PFSK-1 (cell line): Measurements from ENCODE around the gene IGFBP4.

Source experiments
- FOXP2 ChIP-seq: optimal IDR thresholded peaks from 2 replicates; pipeline ENCODE3; 2011; ENCODE audit warnings: borderline replicate concordance, control low read depth, inconsistent platforms; ENCODE audit not compliant: insufficient read depth; ENCODE audit errors: extremely low read length, extremely low read depth
- POLR2AphosphoS5 ChIP-seq: IDR thresholded peaks from 2 replicates; pipeline ENCODE4 v1.6.1; 2012; ENCODE audit warnings: low read depth, mild to moderate bottlenecking, control low read depth, low read length, moderate library complexity
- SIN3A ChIP-seq: IDR thresholded peaks from 2 replicates; pipeline ENCODE4 v1.6.1; 2012; ENCODE audit warnings: mild to moderate bottlenecking, low read length, moderate library complexity, borderline replicate concordance; ENCODE audit not compliant: insufficient read depth
- TAF1 ChIP-seq: IDR thresholded peaks from 2 replicates; pipeline ENCODE4 v1.6.1; 2012; ENCODE audit warnings: low read length, control low read depth, borderline replicate concordance; ENCODE audit not compliant: insufficient read depth
- TF ChIP-seq, protein P1 (sequence below), 2 experiments: IDR thresholded peaks; 2 replicates each; pipeline versions ENCODE4 v1.6.1 to v1.8.0; 2011 to 2012; ENCODE audit warnings: low read depth in 2 of 2, low read length in 2 of 2, control low read depth in 1 of 2, inconsistent platforms in 1 of 2, mild to moderate bottlenecking in 1 of 2, moderate library complexity in 1 of 2; ENCODE audit not compliant: insufficient read depth in 1 of 2

The IGFBP4 gene

DNA sequence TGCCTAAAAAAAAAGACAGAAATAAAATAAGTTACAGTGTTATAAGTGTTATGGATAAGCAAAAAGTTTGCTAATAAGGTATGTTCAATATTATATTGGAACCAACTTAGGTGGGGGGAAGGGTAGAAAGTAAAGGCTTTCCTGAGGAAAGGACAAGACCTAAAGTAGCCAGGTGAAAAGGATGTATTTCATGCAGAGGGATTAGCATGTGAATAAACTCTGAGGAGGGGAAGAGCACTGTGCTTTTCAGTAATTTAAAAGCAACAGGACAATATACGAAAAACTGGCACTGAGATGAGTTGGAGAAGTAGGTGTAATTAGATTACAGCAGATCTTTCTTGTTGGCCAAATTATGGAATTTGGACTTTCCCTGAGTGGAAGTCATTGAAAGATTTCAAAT lies 33.2 kb upstream of the IGFBP4 start:
- TF ChIP-seq TAF1 (no peak), FOXP2 (no peak), POLR2AphosphoS5 (no peak), SIN3A (no peak)
- TF ChIP-seq, protein P1, sequence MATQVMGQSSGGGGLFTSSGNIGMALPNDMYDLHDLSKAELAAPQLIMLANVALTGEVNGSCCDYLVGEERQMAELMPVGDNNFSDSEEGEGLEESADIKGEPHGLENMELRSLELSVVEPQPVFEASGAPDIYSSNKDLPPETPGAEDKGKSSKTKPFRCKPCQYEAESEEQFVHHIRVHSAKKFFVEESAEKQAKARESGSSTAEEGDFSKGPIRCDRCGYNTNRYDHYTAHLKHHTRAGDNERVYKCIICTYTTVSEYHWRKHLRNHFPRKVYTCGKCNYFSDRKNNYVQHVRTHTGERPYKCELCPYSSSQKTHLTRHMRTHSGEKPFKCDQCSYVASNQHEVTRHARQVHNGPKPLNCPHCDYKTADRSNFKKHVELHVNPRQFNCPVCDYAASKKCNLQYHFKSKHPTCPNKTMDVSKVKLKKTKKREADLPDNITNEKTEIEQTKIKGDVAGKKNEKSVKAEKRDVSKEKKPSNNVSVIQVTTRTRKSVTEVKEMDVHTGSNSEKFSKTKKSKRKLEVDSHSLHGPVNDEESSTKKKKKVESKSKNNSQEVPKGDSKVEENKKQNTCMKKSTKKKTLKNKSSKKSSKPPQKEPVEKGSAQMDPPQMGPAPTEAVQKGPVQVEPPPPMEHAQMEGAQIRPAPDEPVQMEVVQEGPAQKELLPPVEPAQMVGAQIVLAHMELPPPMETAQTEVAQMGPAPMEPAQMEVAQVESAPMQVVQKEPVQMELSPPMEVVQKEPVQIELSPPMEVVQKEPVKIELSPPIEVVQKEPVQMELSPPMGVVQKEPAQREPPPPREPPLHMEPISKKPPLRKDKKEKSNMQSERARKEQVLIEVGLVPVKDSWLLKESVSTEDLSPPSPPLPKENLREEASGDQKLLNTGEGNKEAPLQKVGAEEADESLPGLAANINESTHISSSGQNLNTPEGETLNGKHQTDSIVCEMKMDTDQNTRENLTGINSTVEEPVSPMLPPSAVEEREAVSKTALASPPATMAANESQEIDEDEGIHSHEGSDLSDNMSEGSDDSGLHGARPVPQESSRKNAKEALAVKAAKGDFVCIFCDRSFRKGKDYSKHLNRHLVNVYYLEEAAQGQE (IDR thresholded peaks at IDR 0.05; ENCODE audit: insufficient read depth in 1 of 2, low read depth in 2 of 2, low read length in 2 of 2), result no peak

DNA sequence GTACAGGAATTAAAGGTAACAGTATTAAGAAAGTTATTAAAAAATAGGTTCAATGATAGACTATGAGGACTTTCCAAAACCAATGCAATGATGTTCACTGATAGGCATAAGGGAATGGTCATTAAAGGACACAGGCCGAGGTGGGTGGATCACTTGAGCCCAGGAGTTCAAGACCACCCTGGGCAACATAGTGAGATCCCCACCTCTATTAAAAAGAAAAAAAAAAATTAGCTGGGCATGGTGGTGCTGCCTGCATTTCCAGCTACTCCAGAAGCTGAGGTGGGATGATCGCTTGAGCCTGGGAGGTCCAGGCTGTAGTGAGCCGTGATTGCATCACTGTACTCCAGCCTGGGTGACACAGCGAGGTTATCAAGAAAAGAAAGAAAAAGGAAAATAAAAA lies 31.4 kb upstream of the IGFBP4 start:
- TF ChIP-seq SIN3A (no peak), POLR2AphosphoS5 (no peak), TAF1 (no peak), FOXP2 (no peak)
- TF ChIP-seq, protein P1 (IDR thresholded peaks at IDR 0.05; ENCODE audit: insufficient read depth in 1 of 2, low read depth in 2 of 2, low read length in 2 of 2), result no peak

DNA sequence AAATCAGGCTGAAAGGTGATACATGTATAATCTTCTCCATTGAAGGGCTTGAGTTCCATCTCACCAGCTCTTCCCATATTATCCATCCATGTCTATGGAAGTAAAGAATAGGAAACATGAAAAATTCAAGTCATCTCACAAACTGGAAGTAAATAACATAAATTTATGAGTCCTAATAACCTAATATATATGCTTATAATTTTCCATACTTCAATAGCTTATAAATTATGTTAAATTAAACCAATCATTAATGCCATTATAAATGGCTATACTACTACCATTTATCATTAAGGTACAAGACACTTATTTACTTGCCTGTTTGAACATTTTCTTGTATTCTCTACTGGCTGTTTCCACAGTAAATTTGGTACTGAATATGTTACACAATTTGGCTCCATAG lies 30.4 kb upstream of the IGFBP4 start:
- no peak for TF ChIP-seq TAF1
- TF ChIP-seq SIN3A, result no peak
- TF ChIP-seq FOXP2, result no peak
- no peak for TF ChIP-seq POLR2AphosphoS5
- TF ChIP-seq, protein P1 (IDR thresholded peaks at IDR 0.05; ENCODE audit: insufficient read depth in 1 of 2, low read depth in 2 of 2, low read length in 2 of 2), result no peak

DNA sequence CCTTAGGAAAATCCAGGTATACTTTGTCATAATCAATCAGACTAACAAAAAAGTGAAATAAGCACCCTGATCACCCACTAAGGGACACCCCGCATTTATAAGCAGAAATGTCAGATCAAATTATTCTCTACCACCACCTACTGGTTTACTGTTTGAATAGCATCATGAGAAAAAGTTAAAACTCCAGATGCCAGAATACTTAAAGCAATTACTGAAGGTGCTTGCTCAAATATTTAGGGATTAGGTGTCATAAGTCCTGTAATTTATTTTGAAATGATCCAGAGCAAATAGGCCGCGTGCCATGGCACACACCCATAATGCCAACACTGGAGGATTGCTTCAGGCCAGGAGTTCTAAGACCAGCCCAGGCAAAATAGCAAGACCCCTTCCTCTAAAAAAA lies 27.9 kb upstream of the IGFBP4 start:
- TF ChIP-seq TAF1 (no peak), SIN3A (no peak), FOXP2 (no peak), POLR2AphosphoS5 (no peak)
- TF ChIP-seq, protein P1 (IDR thresholded peaks at IDR 0.05; ENCODE audit: insufficient read depth in 1 of 2, low read depth in 2 of 2, low read length in 2 of 2), result no peak

DNA sequence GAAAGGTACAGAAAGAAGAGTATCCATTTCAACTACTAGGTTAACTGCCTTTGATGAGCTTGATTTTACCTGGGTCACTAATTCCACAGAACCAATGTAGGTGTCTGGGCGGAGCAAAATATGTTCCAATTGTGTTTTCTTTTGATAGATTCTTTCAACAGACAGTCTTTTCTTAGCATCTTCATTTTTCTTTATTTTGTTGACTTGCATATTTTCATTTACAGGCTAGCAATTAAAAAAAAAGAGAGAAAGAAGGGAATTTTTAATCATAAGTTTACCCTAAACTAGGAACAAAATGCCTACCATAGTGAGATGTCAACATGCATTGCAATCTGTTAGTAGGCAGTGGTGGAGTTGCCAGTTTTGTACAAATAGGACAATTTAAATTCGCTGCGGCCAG lies 26.6 kb upstream of the IGFBP4 start:
- TF ChIP-seq, protein P1 (IDR thresholded peaks at IDR 0.05; ENCODE audit: insufficient read depth in 1 of 2, low read depth in 2 of 2, low read length in 2 of 2), result no peak
- TF ChIP-seq FOXP2, result no peak
- no peak for TF ChIP-seq POLR2AphosphoS5
- TF ChIP-seq SIN3A, result no peak
- no peak for TF ChIP-seq TAF1
